NCI-H146 treated with DMSO at 0.1 percent for 48 hours (cell line): Measurements from ENCODE around the gene HAGH.
A peak's percentile ranks its signal among the peaks of the same experiment; 100 is the strongest.

Experiments used
- DNase-seq: peaks from one replicate; lab custom pipeline; 2025; ENCODE audit not compliant: unreplicated experiment; lab: John Stamatoyannopoulos, UW

HAGH gene

DNA sequence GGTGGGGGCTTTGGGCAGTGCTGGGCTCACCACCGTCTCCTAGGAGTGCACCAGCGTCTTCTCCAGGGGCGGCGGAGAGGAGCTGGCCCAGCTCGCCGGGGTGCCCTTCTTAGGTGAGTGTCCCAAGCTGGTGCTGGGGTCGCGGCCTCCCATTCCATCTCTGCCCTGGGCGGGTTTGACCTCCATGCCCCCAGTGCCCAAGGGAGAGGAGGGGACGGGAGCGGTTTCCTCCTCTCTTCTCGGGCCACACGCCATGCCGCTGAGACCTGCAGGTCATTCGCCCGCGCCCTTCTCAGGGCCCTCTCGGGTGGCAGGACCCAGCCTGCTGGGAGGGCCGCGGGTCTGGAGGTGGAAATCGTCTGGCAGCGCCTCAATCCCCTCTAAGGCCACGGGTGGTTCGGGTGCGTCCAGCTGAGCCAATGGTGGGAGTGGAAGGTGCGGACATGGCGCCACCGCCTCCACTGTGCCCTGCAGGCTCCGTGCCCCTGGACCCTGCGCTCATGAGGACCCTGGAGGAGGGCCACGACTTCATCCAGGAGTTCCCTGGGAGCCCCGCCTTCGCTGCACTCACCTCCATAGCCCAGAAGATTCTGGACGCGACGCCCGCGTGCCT, 38.4 kb downstream of the HAGH start:
- DNase-seq: no peak

DNA sequence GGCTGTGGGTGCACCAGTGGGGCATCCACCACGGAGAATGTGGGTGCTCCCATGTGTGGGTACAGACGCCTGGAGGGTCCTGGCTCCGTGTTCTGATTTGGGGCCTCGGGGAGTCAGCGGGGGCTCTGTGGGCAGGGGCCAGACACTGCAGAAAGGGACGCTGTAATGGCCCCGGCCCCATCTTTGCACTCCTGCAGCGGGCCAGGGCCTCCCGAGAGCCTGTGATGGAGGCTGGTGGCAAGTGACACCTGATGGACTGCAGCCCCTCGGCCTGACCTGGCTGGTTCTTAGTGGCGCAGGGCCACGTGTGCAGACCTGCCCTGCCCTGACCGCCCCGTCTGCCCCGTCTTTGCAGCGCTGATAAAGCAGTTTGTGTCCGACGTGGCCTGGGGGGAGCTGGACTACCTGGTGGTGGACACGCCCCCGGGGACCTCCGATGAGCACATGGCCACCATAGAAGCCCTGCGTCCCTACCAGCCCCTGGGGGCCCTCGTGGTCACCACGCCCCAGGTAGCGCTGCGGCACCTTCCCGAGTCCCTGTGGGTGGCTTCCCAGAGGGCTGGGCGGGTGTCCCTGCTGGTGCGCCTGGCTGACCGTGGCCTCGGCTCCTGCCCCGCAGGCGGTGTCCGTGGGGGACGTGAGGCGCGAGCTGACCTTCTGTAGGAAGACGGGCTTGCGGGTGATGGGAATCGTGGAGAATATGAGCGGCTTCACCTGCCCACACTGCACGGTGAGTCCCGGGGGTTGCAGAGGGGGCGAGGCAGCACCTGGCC, 39.1 kb downstream of the HAGH start:
- DNase-seq: no peak

DNA sequence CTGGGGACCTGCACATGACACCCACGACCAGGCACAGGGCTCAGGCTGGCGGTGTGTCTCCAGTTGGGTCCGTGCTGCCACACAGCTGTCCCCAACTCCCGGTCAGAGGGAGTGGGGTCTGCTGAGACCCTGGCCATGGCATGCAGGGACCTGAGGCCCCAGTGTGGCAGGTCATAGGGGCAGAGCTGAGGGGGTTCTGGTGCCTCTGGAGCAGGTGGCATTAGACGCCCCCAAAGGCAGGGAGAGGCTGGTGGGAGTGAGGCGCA, 39.6 kb downstream of the HAGH start:
- no peak for DNase-seq

DNA sequence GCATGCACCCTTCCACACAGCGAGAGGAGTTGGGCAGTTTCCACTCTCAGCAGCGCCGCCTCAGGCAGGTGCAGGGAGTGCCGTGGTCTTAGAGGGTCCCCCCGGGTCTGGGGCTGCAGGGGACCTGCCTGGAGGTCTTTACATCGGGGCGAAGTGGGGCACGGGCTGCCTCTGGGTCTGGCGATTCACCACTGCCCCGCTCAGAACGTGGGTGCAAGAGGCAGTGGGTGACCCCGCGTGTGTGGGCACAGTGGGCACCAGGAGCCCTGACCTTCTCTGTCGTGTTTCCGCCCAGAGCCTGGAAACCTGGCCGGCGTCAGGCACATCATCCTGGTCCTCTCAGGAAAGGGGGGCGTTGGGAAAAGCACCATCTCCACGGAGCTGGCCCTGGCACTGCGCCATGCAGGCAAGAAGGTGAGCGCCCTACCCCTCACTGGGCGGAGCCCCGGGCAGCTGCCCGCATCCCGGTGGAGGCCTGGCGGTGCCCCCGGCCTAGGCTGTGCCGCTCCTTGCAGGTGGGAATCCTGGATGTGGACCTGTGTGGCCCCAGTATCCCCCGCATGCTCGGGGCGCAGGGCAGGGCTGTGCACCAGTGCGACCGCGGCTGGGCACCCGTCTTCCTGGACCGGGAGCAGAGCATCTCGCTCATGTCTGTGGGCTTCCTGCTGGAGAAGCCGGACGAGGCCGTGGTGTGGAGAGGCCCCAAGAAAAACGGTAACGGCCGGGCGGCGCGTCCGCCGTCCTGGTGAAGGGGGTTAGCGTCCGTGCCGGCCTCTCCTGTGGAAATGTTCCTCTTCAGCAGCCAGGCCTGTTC, 40.2 kb downstream of the HAGH start:
- no peak for DNase-seq

DNA sequence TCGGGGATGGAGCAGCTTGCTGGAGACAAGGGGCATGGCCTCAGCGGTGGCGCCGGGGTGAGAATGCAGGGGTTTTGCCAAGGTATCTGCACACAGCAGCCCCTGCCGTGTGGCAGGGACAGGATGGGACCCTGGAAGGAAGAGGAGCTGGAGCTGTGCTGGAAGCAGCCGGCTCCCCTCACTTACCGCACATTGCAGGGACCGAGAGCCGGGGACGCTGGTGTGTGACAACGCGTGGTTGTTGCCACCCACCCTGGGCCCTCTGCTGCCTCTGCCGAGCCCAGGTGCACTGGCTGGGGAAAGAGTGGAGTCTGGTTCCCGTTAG, 40.8 kb downstream of the HAGH start:
- DNase-seq: no peak

DNA sequence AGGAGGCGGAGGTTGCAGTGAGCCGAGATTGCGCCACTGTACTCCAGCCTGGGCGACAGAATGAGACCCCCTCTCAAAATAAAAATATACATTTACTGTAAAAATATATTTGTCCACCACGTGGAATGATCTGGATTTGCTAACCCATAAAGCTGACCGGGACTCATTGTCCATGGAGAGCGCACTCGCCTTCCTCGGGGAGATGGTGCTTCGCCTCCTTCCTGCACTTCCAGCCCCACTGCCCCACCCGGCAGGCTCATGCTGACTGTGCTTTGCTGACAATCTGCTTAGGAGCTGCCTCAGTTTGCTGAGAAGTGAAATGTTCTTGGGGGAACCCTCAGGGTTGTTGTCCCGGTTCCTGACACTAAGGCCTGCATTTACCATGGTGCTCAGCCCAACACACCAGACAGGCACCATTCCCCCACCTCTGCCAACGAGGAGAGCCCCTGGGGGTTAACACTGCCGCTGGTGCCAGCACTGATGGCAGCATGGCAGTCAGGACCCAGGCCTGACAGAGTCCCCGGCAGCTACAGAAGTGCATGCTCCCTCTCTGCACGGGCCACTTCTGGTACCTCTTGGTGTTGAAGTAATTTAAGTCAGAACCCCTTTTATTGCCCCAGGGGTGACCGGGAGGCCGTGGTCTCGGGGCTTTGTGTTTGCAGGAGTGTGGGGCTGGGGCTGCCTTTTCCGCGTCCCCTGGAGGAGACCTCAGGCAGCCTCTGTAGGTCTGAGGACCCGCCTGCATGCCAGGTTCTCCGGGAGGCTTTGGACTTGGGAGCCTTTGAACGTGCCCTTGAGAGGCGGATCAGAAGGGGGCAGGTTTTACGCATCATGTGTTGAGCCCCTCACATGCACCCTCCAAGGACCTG, 41.4 kb downstream of the HAGH start:
- DNase-seq: no peak

DNA sequence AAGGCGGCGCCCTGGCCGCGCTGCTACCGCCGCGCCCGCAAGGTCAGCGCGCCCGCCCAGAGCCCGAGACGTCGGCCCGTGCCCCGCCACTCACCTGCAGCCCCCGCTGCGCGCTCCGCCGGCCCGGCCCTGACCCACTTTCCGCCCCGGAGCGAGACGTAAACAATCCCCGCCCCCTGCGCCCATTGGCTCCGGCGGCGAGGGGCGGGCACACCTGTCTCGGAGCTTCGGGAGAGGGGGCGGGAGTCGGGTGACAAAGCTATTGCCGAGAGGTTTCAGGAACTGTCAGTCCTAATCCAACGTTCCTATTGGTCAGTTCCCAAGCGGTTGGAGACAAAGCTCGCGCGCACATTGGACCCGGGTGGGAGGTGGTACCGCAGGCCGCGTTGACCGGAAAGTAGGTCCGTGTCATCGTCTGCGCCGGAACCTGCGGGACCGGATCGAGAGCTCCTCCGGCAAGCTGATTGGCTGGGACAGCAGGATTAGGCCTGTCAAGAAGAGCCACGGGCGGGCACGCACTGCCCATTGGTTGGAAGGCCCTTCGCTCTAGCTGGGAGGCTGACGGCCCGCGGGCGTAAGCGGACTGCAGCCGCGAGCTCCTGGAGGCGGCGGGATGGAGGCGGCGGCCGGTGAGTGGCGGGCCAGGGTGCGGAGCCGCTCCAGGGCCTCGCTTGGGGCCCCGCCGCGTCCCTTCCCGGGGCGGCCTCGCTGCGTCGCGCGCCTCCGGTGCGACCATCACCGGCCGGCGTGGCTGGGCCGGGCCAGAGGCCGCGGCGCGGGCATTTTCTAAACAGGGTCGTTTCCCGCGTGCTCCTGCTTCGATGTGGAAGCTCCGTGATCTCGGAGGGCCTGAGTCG, 44.0 kb downstream of the HAGH start, which contains the start of the genes NUBP2 and SPSB3:
NUBP2 (plus strand) TSS at position 553 of the 857 bp plus-strand sequence; CDS start at position 614, 61 bp downstream.
SPSB3 (minus strand) TSS at position 164 of the 857 bp plus-strand sequence. CDS start 1,088 bp downstream, outside the sequence.
- peak; percentile 99 for DNase-seq

DNA sequence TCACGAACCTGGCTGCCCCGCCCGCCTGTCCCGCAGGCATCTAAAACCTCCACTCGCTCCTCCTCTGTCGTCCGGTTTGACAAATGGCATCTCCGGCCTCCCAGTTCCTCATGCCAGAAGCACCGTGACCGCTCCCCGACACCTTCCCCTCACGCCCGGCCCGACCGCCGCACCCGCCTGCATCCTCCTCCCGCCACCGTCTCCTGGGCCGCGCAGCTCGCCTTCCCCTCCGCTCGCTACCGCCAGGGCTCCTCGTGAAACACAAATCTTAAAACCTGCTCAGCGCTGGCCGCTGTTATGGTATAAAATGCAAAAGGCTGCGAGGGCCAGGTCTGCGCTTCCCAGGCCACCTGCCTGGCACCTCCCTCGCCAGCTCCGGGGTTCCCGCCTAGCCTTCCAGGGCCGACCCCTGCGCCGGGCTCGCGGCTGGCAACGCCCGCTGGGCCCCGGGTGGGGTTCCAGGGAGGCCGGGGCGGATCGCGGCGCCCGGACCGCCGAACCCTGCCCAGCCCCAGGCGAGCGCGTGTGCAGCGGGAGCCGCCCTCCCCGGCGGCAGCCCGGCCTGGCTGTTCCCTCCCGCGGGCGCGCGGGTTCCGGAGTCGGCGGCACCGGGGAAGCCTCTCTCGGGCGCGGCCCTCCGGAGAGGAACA, 44.7 kb downstream of the HAGH start:
- DNase-seq: peak; percentile 35

DNA sequence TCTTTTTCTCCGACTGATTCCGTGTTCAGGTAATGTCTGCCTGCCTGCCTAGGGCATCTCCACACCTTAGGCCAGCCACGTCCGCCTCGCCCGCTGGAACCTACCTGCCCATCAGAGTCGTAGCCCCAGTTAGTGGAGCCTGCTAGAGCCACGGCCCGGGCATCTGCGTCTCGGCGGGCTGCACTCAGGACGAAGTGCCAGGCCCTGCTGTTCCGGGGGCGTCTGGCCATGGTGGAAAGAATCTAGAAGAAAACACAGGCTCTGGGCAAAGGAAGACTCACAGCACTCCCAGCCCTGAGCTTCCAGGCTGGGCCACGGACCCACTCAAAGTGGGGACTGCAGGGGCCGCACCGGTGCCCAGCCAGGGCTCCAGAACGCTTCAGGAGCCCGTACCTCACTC, 45.4 kb downstream of the HAGH start:
- DNase-seq: no peak

DNA sequence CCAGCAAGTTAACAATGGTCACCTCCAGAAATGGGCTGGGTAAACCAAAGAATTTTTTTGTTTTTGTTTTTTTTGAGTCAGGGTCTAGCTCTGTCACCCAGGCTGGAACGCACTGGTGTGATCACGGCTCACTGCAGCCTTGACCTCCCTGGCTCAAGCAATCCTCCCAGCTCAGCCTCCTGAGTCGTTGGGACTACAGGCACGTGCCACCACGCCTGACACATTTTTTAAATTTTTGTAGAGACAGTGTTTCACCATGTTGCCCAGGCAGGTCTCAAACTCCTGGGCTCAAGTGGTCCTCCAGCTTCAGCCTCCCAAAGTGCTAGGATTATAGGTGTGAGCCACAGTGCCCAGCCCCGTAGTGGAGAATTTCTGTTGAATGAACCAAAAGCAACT, 46.0 kb downstream of the HAGH start:
- no peak for DNase-seq

DNA sequence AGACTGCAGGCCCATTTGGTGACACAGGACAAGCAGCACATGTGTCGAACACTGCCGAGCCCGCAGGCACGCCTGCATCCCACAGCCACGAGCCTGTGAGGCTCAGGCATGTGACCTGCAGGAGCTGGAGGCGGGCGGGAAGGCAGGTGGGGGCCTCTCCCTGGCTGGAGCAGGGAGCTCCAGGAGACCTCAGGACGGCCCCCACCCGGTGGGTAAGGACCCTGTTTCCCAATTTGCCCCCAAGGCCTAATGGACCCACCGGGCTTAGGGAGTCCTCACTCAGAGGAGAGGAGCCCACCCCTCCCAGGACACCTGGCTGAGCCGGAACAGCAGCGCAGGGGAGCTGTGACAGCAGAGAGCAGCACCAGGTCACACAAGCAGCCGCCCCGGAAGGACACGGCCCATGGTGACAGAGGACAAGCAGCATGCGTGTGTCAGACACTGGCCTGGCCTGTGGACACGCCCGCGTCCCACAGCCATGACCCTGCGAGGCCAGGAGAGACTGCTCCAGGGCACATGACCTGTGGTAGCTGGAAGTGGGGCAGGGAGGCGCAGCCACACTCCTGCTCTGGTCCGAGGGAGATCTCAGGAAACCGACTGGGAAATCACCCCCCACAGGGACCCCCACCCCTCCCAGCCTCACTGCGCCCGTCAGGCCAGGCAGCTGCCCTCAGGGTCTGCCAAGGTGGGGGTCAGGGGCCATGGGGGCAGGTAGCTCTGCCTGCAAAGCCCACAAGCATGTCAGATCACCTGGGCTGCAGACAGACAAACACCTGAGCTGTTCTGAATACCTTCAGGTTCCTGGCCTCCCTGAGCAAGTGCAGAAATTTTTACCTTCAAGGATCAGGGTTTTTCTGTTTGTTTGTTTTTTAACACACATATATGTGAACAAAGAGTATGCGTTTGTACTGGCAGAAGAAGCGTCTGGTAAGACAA, 46.6 kb downstream of the HAGH start:
- no peak for DNase-seq

DNA sequence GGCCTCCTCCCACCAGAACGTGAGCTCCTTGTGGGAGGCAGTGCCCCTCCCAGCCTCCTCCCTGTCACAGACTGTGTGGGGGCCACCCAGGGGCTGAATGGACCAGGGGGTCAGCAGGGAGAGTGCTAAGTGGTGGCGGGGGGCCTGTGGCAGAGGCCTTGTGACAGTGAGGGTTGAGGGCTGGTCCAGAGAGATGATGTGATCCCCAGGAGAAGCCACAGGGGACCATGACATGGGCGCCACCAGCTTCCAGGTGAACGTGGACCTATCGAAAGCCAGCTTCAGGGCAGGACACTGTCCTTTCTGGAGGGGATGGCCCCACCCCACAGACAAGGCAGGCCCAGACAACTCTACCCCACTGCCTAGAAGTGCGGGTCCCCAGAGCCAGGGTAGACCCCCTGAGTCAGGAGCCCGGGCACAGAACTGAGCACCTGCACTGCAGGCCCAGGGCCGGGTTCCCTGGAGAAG, 47.4 kb downstream of the HAGH start:
- no peak for DNase-seq

DNA sequence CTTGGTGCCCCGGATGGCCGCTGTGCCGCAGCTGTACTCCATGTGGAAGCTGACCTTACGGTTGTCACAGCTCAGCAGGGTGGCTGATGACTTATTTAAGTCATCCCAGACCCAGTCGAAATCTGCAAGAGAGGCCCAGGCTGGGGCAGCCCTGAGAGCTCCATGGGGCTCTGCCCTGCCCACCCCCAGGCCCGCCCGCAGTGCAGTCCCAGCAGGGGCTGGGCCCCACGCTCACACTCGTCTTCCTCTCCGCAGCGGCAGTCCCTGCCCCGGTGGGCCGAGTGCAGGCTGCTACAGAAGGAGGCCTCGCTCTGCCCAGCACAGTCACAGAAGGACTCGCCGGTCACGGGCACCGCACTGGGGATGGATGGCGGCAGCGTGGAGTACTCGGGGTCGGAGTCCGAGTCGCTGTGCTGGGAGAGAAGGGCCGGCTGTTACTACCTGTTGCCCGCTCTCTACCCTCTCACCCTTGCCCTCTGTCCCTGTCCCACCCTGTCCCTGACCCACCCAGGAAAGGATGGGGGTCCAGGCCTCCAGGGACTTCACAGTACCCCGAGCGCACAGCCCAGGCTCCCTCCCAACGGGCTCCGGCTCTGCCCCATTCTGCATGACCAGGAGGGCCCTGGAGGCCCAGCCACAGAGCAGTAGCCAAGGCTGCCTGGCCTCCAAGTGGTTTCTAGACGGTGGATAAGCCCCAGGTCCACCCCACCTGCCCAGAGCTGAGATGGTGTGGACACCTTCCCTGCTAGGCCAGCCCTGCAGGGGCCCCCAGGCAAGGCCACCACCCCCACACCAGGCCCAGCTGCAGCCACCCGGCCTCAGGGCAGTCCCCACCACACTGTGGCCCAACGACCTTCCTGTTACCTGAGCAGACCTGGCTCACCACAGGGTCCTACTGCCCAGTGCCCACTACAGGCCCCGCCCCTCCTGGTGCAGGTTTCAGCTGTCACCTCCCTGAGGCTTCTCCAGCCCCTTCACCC, 48.1 kb downstream of the HAGH start:
- DNase-seq: no peak

DNA sequence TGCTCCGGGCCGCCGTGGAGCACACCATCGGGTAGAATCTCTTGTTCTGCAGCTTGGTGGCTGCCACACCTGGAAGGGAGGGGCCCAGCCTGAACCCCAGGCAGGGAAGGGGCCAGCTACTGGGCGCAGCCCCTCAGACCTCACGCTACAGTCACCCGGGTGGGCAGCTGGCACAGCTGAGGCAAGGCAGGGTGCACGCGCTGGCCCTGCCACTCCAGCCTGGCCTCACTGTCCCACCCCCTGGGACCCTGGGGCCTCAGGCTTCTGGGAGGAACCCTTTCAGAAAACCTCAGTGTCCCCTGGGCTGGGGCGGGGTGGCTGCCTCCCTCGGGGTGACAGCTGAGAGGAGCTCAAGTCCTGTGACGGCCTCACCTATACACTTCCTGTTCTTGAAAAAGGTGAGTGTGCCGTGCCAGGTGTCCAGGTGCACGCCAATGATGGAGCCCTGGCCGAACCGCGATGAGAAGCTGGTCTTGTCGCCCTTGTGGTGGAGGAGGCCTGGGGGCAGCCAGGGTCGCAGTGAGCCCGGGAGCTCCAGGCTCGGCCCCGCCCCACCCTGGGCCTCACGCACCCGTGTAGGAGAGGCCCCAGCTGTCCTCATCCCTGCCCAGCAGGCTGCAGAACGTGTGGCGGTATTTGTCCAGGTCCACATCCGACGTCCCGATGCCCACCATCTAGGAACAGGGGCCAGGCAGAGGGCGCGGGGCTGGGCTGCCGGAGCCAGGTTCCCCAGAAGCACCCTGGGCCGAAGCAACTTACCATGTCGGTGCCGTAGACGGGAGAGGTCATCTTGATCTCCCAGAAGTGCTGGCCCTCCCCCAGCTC, 49.0 kb downstream of the HAGH start:
- no peak for DNase-seq

DNA sequence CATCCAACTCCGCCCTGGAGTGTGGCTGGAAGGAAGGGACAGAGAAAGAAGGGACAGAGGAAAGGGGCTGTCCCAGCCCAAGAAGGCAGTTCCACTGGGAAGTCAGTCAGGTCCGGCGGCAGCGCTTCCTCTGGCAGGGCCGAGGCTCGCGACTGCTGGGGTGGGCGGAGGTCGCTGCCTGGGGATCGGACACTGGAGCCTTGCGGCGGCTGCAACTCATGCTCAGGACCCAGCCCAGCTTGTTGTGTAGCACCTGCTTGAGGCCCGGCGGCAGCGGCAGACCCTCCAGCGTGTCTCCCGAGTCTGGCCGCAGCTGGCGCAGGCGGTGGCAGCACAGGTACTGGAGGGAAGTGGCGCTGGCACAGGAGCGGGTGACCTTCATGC, 49.6 kb downstream of the HAGH start:
- no peak for DNase-seq

DNA sequence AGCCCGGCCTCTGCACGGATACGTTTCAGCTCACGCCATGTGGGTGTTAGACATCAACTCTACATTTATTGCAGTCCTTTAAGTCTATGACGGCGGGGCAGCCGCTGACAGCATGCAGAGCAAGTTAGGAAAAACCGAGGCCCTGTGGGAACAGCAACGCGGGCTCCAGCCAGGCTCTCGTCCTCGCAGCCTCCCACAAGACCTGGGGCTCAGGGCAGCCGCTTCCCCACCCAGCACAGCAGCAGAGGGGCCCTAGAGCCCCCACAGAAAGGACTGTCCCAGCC, 50.0 kb downstream of the HAGH start:
- DNase-seq: no peak
